ENCODE data around the gene FBXO27.

GRCh38 chr19:39030854-39031367, 1.4 kb downstream of the FBXO27 start:
- TF ChIP-seq EP300 (conservative IDR thresholded peaks at IDR 0.05; ENCODE audit: poor library complexity, severe bottlenecking) (no peak), RAD21 (conservative IDR thresholded peaks at IDR 0.05) (no peak), EZH2 (IDR thresholded peaks at IDR 0.05; ENCODE audit: borderline replicate concordance, insufficient read depth, low read length, poor library complexity, severe bottlenecking) (no peak), MXI1 (conservative IDR thresholded peaks at IDR 0.05; ENCODE audit: poor library complexity, severe bottlenecking) (no peak), SMC3 (conservative IDR thresholded peaks at IDR 0.05; ENCODE audit: poor library complexity) (no peak), POLR2AphosphoS5 (IDR thresholded peaks at IDR 0.05) (no peak)
- TF ChIP-seq, protein P1, sequence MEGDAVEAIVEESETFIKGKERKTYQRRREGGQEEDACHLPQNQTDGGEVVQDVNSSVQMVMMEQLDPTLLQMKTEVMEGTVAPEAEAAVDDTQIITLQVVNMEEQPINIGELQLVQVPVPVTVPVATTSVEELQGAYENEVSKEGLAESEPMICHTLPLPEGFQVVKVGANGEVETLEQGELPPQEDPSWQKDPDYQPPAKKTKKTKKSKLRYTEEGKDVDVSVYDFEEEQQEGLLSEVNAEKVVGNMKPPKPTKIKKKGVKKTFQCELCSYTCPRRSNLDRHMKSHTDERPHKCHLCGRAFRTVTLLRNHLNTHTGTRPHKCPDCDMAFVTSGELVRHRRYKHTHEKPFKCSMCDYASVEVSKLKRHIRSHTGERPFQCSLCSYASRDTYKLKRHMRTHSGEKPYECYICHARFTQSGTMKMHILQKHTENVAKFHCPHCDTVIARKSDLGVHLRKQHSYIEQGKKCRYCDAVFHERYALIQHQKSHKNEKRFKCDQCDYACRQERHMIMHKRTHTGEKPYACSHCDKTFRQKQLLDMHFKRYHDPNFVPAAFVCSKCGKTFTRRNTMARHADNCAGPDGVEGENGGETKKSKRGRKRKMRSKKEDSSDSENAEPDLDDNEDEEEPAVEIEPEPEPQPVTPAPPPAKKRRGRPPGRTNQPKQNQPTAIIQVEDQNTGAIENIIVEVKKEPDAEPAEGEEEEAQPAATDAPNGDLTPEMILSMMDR (IDR thresholded peaks at IDR 0.05; ENCODE audit: poor library complexity, severe bottlenecking) = no peak

Measured in neural cell (in vitro differentiated cells).